K562 (cell line): Measurements from ENCODE around the gene ATP5PD. TPM values are rescaled to one million over a fixed set of nuclear protein-coding genes. Genes with fewer than 3 reads are reported as not detected.
A peak's percentile ranks its signal among the peaks of the same experiment; 100 is the strongest.

Experiments used
- ATF7 ChIP-seq: fragments of 450-650 bp; IDR thresholded peaks from 2 replicates; pipeline ENCODE4 v1.7.1; 2014; ENCODE audit warnings: mild to moderate bottlenecking, moderate library complexity
- CBFB ChIP-seq: sonication (generic); formaldehyde crosslinking; IDR thresholded peaks from 2 replicates; pipeline ENCODE4 v1.4.0; 2020; ENCODE audit warnings: mild to moderate bottlenecking, missing genetic modification reagents
- DEAF1 ChIP-seq: fragments of 450-650 bp; formaldehyde crosslinking; IDR thresholded peaks from 2 replicates; pipeline ENCODE4 v1.4.0; 2020; ENCODE audit warnings: mild to moderate bottlenecking, moderate library complexity
- DPF2 ChIP-seq: fragments of 450-650 bp; IDR thresholded peaks from 2 replicates; pipeline ENCODE4 v1.6.1; 2016
- FOXK2 ChIP-seq, 2 experiments: fragments of 450-650 bp; IDR thresholded peaks in 1 of 2; conservative IDR thresholded peaks in 1 of 2; 2 replicates each; pipeline ENCODE4 v1.6.1; 2016; ENCODE audit warnings: low read depth in 2 of 2, mild to moderate bottlenecking in 1 of 2
- FOXO4 ChIP-seq: fragments of 450-650 bp; formaldehyde crosslinking; IDR thresholded peaks from 2 replicates; pipeline ENCODE4 v1.4.0; 2020; ENCODE audit warnings: mild to moderate bottlenecking, moderate library complexity
- HEY1 ChIP-seq: fragments of 250-450 bp; sonication (Bioruptor Pico); IDR thresholded peaks from 2 replicates; pipeline ENCODE4 v1.5.0; 2020; ENCODE audit warnings: mild to moderate bottlenecking, moderate library complexity, borderline replicate concordance
- JUN ChIP-seq, 2 experiments: sonication (generic) in 1 of 2; formaldehyde crosslinking in 1 of 2; IDR thresholded peaks; 2 replicates each; pipeline versions ENCODE4 v1.6.1 to v1.8.0; 2012 to 2022; ENCODE audit warnings: borderline replicate concordance in 2 of 2, mild to moderate bottlenecking in 2 of 2, improper control_type of control experiment in 1 of 2, low read depth in 1 of 2, low read length in 1 of 2, missing genetic modification reagents in 1 of 2
- NEUROD1 ChIP-seq: fragments of 150-350 bp; IDR thresholded peaks from 2 replicates; pipeline ENCODE4 v1.6.1; 2014; ENCODE audit warnings: borderline replicate concordance, low read length, low read depth; ENCODE audit not compliant: partially characterized antibody
- NKRF ChIP-seq: fragments of 450-650 bp; IDR thresholded peaks from 2 replicates; pipeline ENCODE4 v1.6.1; 2016; ENCODE audit warnings: borderline replicate concordance
- NR2C1 ChIP-seq, 2 experiments: fragments of 450-650 bp; IDR thresholded peaks; 2 replicates each; pipeline ENCODE4 v1.6.1; 2017; ENCODE audit warnings: mild to moderate bottlenecking in 2 of 2, antibody characterized with exemption in 1 of 2, inconsistent platforms in 1 of 2, missing compliant biosample characterization in 1 of 2, missing genetic modification characterization in 1 of 2
- PTBP1 ChIP-seq: fragments of 200-400 bp; formaldehyde crosslinking; IDR thresholded peaks from 2 replicates; pipeline ENCODE4 v1.6.1; 2017; ENCODE audit warnings: low read depth, low read length
- SAP30 ChIP-seq: fragments of 200-600 bp; sonication (generic); IDR thresholded peaks from 2 replicates; pipeline ENCODE4 v1.6.1; 2012; ENCODE audit warnings: borderline replicate concordance, low read depth, mild to moderate bottlenecking, moderate library complexity, low read length, control low read depth, inconsistent platforms; ENCODE audit not compliant: insufficient read depth, poor library complexity, severe bottlenecking
- SMARCE1 ChIP-seq: fragments of 450-650 bp; IDR thresholded peaks from 2 replicates; pipeline ENCODE4 v1.7.1; 2016; ENCODE audit warnings: mild to moderate bottlenecking
- TAF1 ChIP-seq: IDR thresholded peaks from 2 replicates; pipeline ENCODE4 v1.6.1; 2011; ENCODE audit warnings: mild to moderate bottlenecking, low read length, moderate library complexity; ENCODE audit not compliant: insufficient read depth, control insufficient read depth, severe bottlenecking; ENCODE audit errors: extremely low read depth
- TGIF2 ChIP-seq: sonication (generic); formaldehyde crosslinking; IDR thresholded peaks from 2 replicates; pipeline ENCODE4 v1.8.1; 2022; ENCODE audit warnings: mild to moderate bottlenecking, missing genetic modification reagents, moderate library complexity
- ZNF146 ChIP-seq: IDR thresholded peaks from one replicate; pipeline ENCODE4 v1.6.1; 2018; ENCODE audit warnings: missing compliant biosample characterization; ENCODE audit not compliant: unreplicated experiment
- ZNF23 ChIP-seq: fragments of 250-450 bp; sonication (Bioruptor Pico); IDR thresholded peaks from 2 replicates; pipeline ENCODE4 v1.4.0; 2020; ENCODE audit warnings: mild to moderate bottlenecking
- polyA plus RNA-seq, 8 experiments: library from polyadenylated mRNA; depleted of rRNA in 4 of 8; stranded (reverse) in 5 of 8; unstranded in 3 of 8; fragments of >200 nt; fragmentation: Nextera tagmentation in 2 of 8; fragmentation: Illumina TruSeq in 1 of 8; extraction: Ambion mirVana in 2 of 8; extraction: Trizol in 1 of 8; gene quantifications; 2 replicates each; pipeline versions ENCODE4 v1.2.1 to v1.2.3, GENCODE V29; 2011 to 2014; ENCODE audit warnings: inconsistent platforms in 1 of 8, missing spikeins in 1 of 8
- total RNA-seq, 7 experiments: library from RNA; depleted of rRNA in 6 of 7; stranded (reverse); fragments of >200 nt in 6 of 7; fragmentation: Illumina TruSeq in 2 of 7; extraction: Trizol in 2 of 7; gene quantifications; 2 replicates each; pipeline versions ENCODE4 v1.2.1 to v1.2.3, GENCODE V29; 2011 to 2021; ENCODE audit warnings: low replicate concordance in 1 of 7
- TF ChIP-seq, protein P1 (sequence below): IDR thresholded peaks from 2 replicates; pipeline ENCODE4 v1.6.1; 2014; ENCODE audit warnings: antibody characterized with exemption

The ATP5PD gene
- total and polyA plus RNA-seq, 9 of the 15 experiments (the other 6 are each of a cell fraction or from before 2014, with no cell fraction given) = 271 to 828 (median 432) TPM

DNA sequence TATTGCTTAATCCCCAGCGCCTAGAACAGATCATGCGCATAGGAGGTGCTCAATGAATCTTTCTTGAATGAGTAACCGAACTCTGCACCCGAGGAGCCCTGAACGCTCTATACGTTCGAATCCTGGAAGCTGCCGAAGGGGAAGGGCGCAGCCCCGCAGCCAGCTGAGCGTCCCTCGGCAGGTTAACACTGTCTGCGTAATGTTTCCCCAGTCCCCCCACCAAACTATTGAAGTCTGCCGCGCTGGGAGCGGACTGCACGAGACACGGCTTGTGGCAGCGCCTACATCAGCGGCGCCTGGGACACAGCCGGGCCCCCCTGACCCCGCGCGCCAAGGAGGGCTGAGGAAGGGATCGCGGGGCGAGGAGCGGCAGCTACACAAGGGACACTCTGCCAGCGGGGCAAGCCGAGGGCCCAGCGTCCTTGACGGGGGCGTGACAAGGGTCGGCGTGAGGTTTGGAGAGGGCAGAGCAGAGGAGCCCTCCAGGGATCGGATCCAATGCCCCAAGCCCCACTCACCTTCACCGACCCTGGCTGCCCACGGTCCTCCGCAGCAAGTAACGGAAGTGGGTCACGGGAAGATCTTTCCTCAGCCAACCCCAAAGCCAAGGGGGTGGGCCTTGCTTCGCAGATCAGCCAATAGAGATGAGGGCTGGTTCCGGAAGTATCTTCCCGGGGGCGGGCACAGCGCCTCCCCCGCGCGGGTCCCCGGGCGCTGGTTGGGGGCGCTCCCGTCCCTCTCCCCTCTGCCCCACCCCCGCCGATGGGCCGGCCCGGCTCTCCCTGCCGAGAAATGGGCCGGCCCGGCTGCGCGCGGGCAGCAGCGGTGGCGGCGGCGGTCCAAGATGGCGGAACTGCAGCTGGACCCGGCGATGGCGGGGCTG, at the start of gene ATP5PD, which contains the start of gene KCTD2 (continued):
- TF ChIP-seq SAP30 = peak; percentile 81
- peak; percentile 82 for TF ChIP-seq NKRF
- TF ChIP-seq SMARCE1 = no peak
- peak; percentile 99 for TF ChIP-seq ATF7
- TF ChIP-seq FOXK2 (conservative IDR thresholded peaks at IDR 0.05 in 1 of 2, IDR thresholded peaks at IDR 0.05 in 1 of 2; ENCODE audit: low read depth in 2 of 2) = peak in 1 of 2 experiments; percentile 97; a peak in 2 of 4 replicates
- peak; percentile 96 for TF ChIP-seq NEUROD1
- TF ChIP-seq TAF1 = peak; percentile 86
- no peak for TF ChIP-seq ZNF23 (CRISPR knock-in tag)
- TF ChIP-seq TGIF2 (CRISPR knock-in tag) = no peak
- no peak for TF ChIP-seq NR2C1 (IDR thresholded peaks at IDR 0.05)
- TF ChIP-seq NR2C1 (tag; IDR thresholded peaks at IDR 0.05) = no peak
- peak; percentile 19; the same call in 1 of the 2 replicates for TF ChIP-seq JUN (IDR thresholded peaks at IDR 0.05; ENCODE audit: borderline replicate concordance, low read depth, low read length)
- TF ChIP-seq JUN (CRISPR knock-in tag; IDR thresholded peaks at IDR 0.05; ENCODE audit: borderline replicate concordance) = no peak
- TF ChIP-seq DPF2 = 0 out of 2 replicates have a peak, but pooled peaks have one; percentile 12
- TF ChIP-seq PTBP1 = no peak
- no peak for TF ChIP-seq DEAF1 (CRISPR knock-in tag)
- no peak for TF ChIP-seq FOXO4 (CRISPR knock-in tag)
- 0 out of 2 replicates have a peak, but pooled peaks have one; percentile 41 for TF ChIP-seq CBFB (CRISPR knock-in tag)
- TF ChIP-seq HEY1 (CRISPR knock-in tag) = no peak
- TF ChIP-seq, protein P1, sequence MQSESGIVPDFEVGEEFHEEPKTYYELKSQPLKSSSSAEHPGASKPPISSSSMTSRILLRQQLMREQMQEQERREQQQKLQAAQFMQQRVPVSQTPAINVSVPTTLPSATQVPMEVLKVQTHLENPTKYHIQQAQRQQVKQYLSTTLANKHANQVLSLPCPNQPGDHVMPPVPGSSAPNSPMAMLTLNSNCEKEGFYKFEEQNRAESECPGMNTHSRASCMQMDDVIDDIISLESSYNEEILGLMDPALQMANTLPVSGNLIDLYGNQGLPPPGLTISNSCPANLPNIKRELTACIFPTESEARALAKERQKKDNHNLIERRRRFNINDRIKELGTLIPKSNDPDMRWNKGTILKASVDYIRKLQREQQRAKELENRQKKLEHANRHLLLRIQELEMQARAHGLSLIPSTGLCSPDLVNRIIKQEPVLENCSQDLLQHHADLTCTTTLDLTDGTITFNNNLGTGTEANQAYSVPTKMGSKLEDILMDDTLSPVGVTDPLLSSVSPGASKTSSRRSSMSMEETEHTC = no peak
- TF ChIP-seq ZNF146 (CRISPR knock-in tag) = no peak
